ENCODE results near the gene INPP4B.

INPP4B gene

DNA sequence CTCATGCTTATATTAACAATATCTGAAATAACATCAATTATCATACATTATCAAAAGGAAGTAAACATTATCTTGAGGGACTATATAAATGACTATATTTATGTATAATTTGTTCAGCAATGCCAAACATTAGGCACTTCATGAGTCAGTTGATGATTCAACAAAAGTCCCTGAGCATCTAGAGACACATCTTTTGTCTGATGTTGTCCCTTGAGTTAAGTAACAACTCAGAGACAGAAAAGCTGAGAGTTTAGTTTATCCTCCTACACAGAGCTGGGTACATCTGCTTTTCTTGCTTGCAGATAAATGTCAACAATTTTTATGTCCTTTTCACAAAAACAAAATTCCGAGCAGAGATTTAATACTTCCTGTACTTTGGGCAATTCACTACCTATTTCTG is 311.1 kb downstream of the INPP4B start:
- no peak overlapping the region for H3K4me2 ChIP-seq (ENCODE audit: insufficient read depth, low read length)
- no peak overlapping the region for H3K27ac ChIP-seq (ENCODE audit: low read length)
- H3K27me3 ChIP-seq (ENCODE audit: insufficient read depth, low read length, poor library complexity) = no peaks in the 10 kb centered on the region
- no peak overlapping the region for H3K4me3 ChIP-seq (ENCODE audit: low read depth in 1 of 2, low read length in 2 of 2)
- TF ChIP-seq EZH2 (IDR thresholded peaks at IDR 0.05; ENCODE audit: borderline replicate concordance, low read depth, low read length, severe bottlenecking) = no peak
- TF ChIP-seq, protein P1, sequence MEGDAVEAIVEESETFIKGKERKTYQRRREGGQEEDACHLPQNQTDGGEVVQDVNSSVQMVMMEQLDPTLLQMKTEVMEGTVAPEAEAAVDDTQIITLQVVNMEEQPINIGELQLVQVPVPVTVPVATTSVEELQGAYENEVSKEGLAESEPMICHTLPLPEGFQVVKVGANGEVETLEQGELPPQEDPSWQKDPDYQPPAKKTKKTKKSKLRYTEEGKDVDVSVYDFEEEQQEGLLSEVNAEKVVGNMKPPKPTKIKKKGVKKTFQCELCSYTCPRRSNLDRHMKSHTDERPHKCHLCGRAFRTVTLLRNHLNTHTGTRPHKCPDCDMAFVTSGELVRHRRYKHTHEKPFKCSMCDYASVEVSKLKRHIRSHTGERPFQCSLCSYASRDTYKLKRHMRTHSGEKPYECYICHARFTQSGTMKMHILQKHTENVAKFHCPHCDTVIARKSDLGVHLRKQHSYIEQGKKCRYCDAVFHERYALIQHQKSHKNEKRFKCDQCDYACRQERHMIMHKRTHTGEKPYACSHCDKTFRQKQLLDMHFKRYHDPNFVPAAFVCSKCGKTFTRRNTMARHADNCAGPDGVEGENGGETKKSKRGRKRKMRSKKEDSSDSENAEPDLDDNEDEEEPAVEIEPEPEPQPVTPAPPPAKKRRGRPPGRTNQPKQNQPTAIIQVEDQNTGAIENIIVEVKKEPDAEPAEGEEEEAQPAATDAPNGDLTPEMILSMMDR (IDR thresholded peaks at IDR 0.05; ENCODE audit: borderline replicate concordance, extremely low read depth, low read length, poor library complexity, severe bottlenecking) = no peak
- ATAC-seq (ENCODE audit: insufficient read depth, low read depth) = no peak
- no peak for DNase-seq
- H3K9ac ChIP-seq (ENCODE audit: low read depth, low read length) = no peak overlapping the region
- no peaks in the 10 kb centered on the region for H4K20me1 ChIP-seq (ENCODE audit: insufficient read depth, low read length)
- no peaks in the 10 kb centered on the region for H3K79me2 ChIP-seq (ENCODE audit: insufficient read depth, low read length)
- no peaks in the 10 kb centered on the region for H3K4me1 ChIP-seq (ENCODE audit: insufficient read depth, low read length)
- H3K9me3 ChIP-seq (ENCODE audit: insufficient read depth, low read length, severe bottlenecking) = no peaks in the 10 kb centered on the region
- no peak overlapping the region for H2AFZ ChIP-seq (ENCODE audit: low read depth, low read length)
- no peaks in the 10 kb centered on the region for H3K36me3 ChIP-seq (ENCODE audit: insufficient read depth, low read length)

DNA sequence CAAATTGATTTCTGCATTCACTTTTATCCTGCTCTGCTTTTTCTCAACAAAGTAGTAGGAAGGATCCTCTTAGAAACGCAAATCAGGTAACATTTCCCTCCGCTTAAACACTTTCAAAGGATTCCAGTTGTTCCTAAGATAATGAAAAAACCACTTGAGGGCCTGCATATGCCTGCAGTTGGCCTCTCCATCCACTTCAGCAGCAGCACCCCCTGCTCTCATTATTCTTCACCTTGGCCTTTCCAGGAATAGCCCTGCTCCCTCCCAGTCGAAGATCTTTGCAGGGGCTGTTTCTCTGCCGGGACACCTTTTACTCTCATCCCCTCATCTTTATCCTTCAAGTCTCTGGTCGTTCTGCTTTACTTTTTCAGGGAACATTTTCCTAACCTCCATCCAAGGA is 314.0 kb downstream of the INPP4B start:
- no peak overlapping the region for H3K27ac ChIP-seq (ENCODE audit: low read length)
- H3K4me1 ChIP-seq (ENCODE audit: insufficient read depth, low read length) = no peaks in the 10 kb centered on the region
- H2AFZ ChIP-seq (ENCODE audit: low read depth, low read length) = no peak overlapping the region
- H3K4me3 ChIP-seq (ENCODE audit: low read depth in 1 of 2, low read length in 2 of 2) = no peak overlapping the region
- no peaks in the 10 kb centered on the region for H3K27me3 ChIP-seq (ENCODE audit: insufficient read depth, low read length, poor library complexity)
- TF ChIP-seq, protein P1 (IDR thresholded peaks at IDR 0.05; ENCODE audit: borderline replicate concordance, extremely low read depth, low read length, poor library complexity, severe bottlenecking) = no peak
- TF ChIP-seq EZH2 (IDR thresholded peaks at IDR 0.05; ENCODE audit: borderline replicate concordance, low read depth, low read length, severe bottlenecking) = no peak
- DNase-seq (no peak), ATAC-seq (ENCODE audit: insufficient read depth, low read depth) (no peak)
- no peak overlapping the region for H3K4me2 ChIP-seq (ENCODE audit: insufficient read depth, low read length)
- H3K9me3 ChIP-seq (ENCODE audit: insufficient read depth, low read length, severe bottlenecking) = no peaks in the 10 kb centered on the region
- no peaks in the 10 kb centered on the region for H4K20me1 ChIP-seq (ENCODE audit: insufficient read depth, low read length)
- H3K36me3 ChIP-seq (ENCODE audit: insufficient read depth, low read length) = no peaks in the 10 kb centered on the region
- no peaks in the 10 kb centered on the region for H3K79me2 ChIP-seq (ENCODE audit: insufficient read depth, low read length)
- no peak overlapping the region for H3K9ac ChIP-seq (ENCODE audit: low read depth, low read length)

DNA sequence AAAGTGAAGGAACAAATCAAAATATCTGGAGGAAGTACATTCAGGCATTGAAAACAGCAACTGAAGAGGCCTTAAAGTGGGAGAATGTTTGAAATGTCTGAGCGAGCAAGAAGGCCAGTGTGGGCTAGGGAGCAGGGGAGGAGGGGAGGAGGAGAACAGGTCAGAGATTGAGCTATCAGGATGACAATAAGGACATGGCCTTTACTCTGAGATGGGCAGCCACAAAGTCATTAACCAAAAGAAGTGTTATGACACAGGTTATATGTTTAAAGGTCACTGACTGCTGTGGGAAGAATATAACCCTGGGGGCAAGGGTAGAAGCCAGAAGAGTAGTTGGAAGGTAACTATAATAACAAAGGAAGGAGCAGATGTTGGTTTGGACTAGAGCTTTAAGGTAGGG is 315.4 kb downstream of the INPP4B start:
- Histone ChIP-seq H3K36me3 (ENCODE audit: insufficient read depth, low read length) (no peaks in the 10 kb centered on the region), H3K4me2 (ENCODE audit: insufficient read depth, low read length) (no peak overlapping the region), H3K4me3 (ENCODE audit: low read depth in 1 of 2, low read length in 2 of 2) (no peak overlapping the region), H2AFZ (ENCODE audit: low read depth, low read length) (no peak overlapping the region), H3K27me3 (ENCODE audit: insufficient read depth, low read length, poor library complexity) (no peaks in the 10 kb centered on the region), H3K27ac (ENCODE audit: low read length) (no peak overlapping the region), H3K9ac (ENCODE audit: low read depth, low read length) (no peak overlapping the region), H4K20me1 (ENCODE audit: insufficient read depth, low read length) (no peaks in the 10 kb centered on the region), H3K9me3 (ENCODE audit: insufficient read depth, low read length, severe bottlenecking) (no peaks in the 10 kb centered on the region), H3K79me2 (ENCODE audit: insufficient read depth, low read length) (no peaks in the 10 kb centered on the region), H3K4me1 (ENCODE audit: insufficient read depth, low read length) (no peaks in the 10 kb centered on the region)
- ATAC-seq (ENCODE audit: insufficient read depth, low read depth) (no peak; the same call in 2 of the 3 replicates), DNase-seq (no peak)
- no peak for TF ChIP-seq EZH2 (IDR thresholded peaks at IDR 0.05; ENCODE audit: borderline replicate concordance, low read depth, low read length, severe bottlenecking)
- TF ChIP-seq, protein P1 (IDR thresholded peaks at IDR 0.05; ENCODE audit: borderline replicate concordance, extremely low read depth, low read length, poor library complexity, severe bottlenecking) = no peak

DNA sequence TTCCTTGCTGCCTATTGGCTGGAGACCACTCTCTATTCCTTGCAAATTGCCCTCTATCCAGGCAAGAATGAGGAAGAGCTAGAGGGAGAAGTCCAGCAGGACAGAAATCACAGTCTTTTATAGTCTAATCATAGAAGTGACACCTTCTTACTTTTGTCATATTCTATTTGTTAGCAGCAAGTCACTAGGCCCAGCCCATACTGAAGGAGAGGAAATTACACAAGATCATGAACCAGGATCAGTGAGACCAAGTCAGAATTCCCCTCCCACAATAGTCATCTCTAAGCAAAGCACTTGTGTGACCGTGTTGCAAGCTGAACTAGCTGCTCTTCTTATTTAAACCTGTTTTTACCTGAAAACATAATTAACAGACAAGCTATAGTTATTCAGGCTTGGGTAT is 317.7 kb downstream of the INPP4B start:
- DNase-seq (no peak), ATAC-seq (ENCODE audit: insufficient read depth, low read depth) (0 out of 3 replicates have a peak, but pooled peaks have one; percentile 19)
- no peaks in the 10 kb centered on the region for H3K36me3 ChIP-seq (ENCODE audit: insufficient read depth, low read length)
- no peaks in the 10 kb centered on the region for H4K20me1 ChIP-seq (ENCODE audit: insufficient read depth, low read length)
- no peak overlapping the region for H2AFZ ChIP-seq (ENCODE audit: low read depth, low read length)
- H3K79me2 ChIP-seq (ENCODE audit: insufficient read depth, low read length) = no peaks in the 10 kb centered on the region
- H3K9ac ChIP-seq (ENCODE audit: low read depth, low read length) = no peak overlapping the region
- TF ChIP-seq, protein P1 (IDR thresholded peaks at IDR 0.05; ENCODE audit: borderline replicate concordance, extremely low read depth, low read length, poor library complexity, severe bottlenecking) = no peak
- TF ChIP-seq EZH2 (IDR thresholded peaks at IDR 0.05; ENCODE audit: borderline replicate concordance, low read depth, low read length, severe bottlenecking) = no peak
- no peaks in the 10 kb centered on the region for H3K27me3 ChIP-seq (ENCODE audit: insufficient read depth, low read length, poor library complexity)
- H3K4me1 ChIP-seq (ENCODE audit: insufficient read depth, low read length) = no peaks in the 10 kb centered on the region
- H3K27ac ChIP-seq (ENCODE audit: low read length) = no peak overlapping the region
- H3K4me2 ChIP-seq (ENCODE audit: insufficient read depth, low read length) = no peak overlapping the region
- H3K4me3 ChIP-seq (ENCODE audit: low read depth in 1 of 2, low read length in 2 of 2) = no peak overlapping the region
- H3K9me3 ChIP-seq (ENCODE audit: insufficient read depth, low read length, severe bottlenecking) = no peaks in the 10 kb centered on the region

Data from DND-41 (cell line).